Measurements from ENCODE around the gene SH2D5. TPM values are rescaled to one million over a fixed set of nuclear protein-coding genes. Genes with fewer than 3 reads are reported as not detected.
A peak's percentile ranks its signal among the peaks of the same experiment; 100 is the strongest.

The SH2D5 gene
- total RNA-seq, 1 donor from 2014 or later = 3.2 TPM

- Mint-ChIP-seq H3K36me3 (ENCODE audit: low read depth) (no peaks in the 10 kb centered on the region), H3K27me3 (ENCODE audit: low read depth) (peaks cover 57% of the 10 kb centered on the region), H3K27ac (ENCODE audit: unreplicated experiment) (no peak overlapping the region), H3K4me3 (peak overlapping the region; percentile 38), H3K9me3 (no peaks in the 10 kb centered on the region), H3K4me1 (peaks cover 17% of the 10 kb centered on the region)
- DNase-seq (ENCODE audit: low read depth, low spot score) = no peak
- TF ChIP-seq CTCF (conservative IDR thresholded peaks at IDR 0.05) = no peak
These were observed 1.8 kb downstream of the SH2D5 start for GRCh38 chr1:20730690-20731056.

- Mint-ChIP-seq H3K27ac (ENCODE audit: unreplicated experiment) (no peak overlapping the region), H3K9me3 (no peaks in the 10 kb centered on the region), H3K27me3 (ENCODE audit: low read depth) (peaks cover 60% of the 10 kb centered on the region), H3K36me3 (ENCODE audit: low read depth) (no peaks in the 10 kb centered on the region), H3K4me1 (peaks cover 17% of the 10 kb centered on the region), H3K4me3 (peak overlapping the region; percentile 84)
- no peak for DNase-seq (ENCODE audit: low read depth, low spot score)
- TF ChIP-seq CTCF (conservative IDR thresholded peaks at IDR 0.05) = no peak
These were observed 2.4 kb downstream of the SH2D5 start for GRCh38 chr1:20729990-20730689.

GRCh38 chr1:20729155-20729931 is 3.2 kb downstream of the SH2D5 start:
- H3K4me3 Mint-ChIP-seq = peak overlapping the region; percentile 84
- H3K4me1 Mint-ChIP-seq = peaks cover 17% of the 10 kb centered on the region
- no peaks in the 10 kb centered on the region for H3K36me3 Mint-ChIP-seq (ENCODE audit: low read depth)
- H3K27ac Mint-ChIP-seq (ENCODE audit: unreplicated experiment) = peak overlapping the region; percentile 43
- no peak for DNase-seq (ENCODE audit: low read depth, low spot score)
- no peaks in the 10 kb centered on the region for H3K9me3 Mint-ChIP-seq
- no peak for TF ChIP-seq CTCF (conservative IDR thresholded peaks at IDR 0.05)
- peaks cover 60% of the 10 kb centered on the region for H3K27me3 Mint-ChIP-seq (ENCODE audit: low read depth)

- no peaks in the 10 kb centered on the region for H3K36me3 Mint-ChIP-seq (ENCODE audit: low read depth)
- DNase-seq (ENCODE audit: low read depth, low spot score) = no peak
- no peaks in the 10 kb centered on the region for H3K9me3 Mint-ChIP-seq
- TF ChIP-seq CTCF (conservative IDR thresholded peaks at IDR 0.05) = no peak
- H3K4me1 Mint-ChIP-seq = peaks cover 17% of the 10 kb centered on the region
- H3K27ac Mint-ChIP-seq (ENCODE audit: unreplicated experiment) = peak overlapping the region; percentile 43
- H3K27me3 Mint-ChIP-seq (ENCODE audit: low read depth) = peaks cover 53% of the 10 kb centered on the region
- H3K4me3 Mint-ChIP-seq = peak overlapping the region; percentile 71
These were observed 3.9 kb downstream of the SH2D5 start for GRCh38 chr1:20728371-20729154.

GRCh38 chr1:20727746-20728316 is 4.7 kb downstream of the SH2D5 start:
- peak overlapping the region; percentile 71 for H3K4me3 Mint-ChIP-seq

More at GRCh38 chr1:20727746-20728316, 4.7 kb downstream of the SH2D5 start:
- TF ChIP-seq CTCF (conservative IDR thresholded peaks at IDR 0.05) = no peak
- no peaks in the 10 kb centered on the region for H3K9me3 Mint-ChIP-seq
- H3K27me3 Mint-ChIP-seq (ENCODE audit: low read depth) = peaks cover 46% of the 10 kb centered on the region
- no peaks in the 10 kb centered on the region for H3K36me3 Mint-ChIP-seq (ENCODE audit: low read depth)
- peaks cover 12% of the 10 kb centered on the region for H3K4me1 Mint-ChIP-seq
- no peak for DNase-seq (ENCODE audit: low read depth, low spot score)
- no peak overlapping the region for H3K27ac Mint-ChIP-seq (ENCODE audit: unreplicated experiment)
